A549 (cell line): ENCODE results near the gene MAML2.

Experiments used
- EHMT2 ChIP-seq: fragments of 200-600 bp; sonication (generic); IDR thresholded peaks from 2 replicates; pipeline ENCODE4 v1.6.1; 2016; ENCODE audit warnings: antibody characterized with exemption, low read depth, mild to moderate bottlenecking, moderate library complexity
- EP300 ChIP-seq, 2 experiments: fragments of >200 bp; sonication (Bioruptor Twin); formaldehyde crosslinking; IDR thresholded peaks; 2 replicates in 1 of 2; 3 replicates in 1 of 2; pipeline ENCODE4 v1.6.1; 2016 to 2017
- HDAC2 ChIP-seq: fragments of 200-600 bp; sonication (generic); IDR thresholded peaks from 2 replicates; pipeline ENCODE4 v1.6.1; 2016
- JUN ChIP-seq, 2 experiments: fragments of >200 bp; sonication (Bioruptor Twin); formaldehyde crosslinking; IDR thresholded peaks; 2 replicates in 1 of 2; 3 replicates in 1 of 2; pipeline ENCODE4 v1.6.1; 2016 to 2017
- JUNB ChIP-seq: fragments of >200 bp; sonication (Bioruptor Twin); formaldehyde crosslinking; IDR thresholded peaks from 2 replicates; pipeline ENCODE4 v1.6.1; 2016
- KDM5A ChIP-seq: fragments of 200-600 bp; sonication (generic); IDR thresholded peaks from 2 replicates; pipeline ENCODE4 v1.6.1; 2016; ENCODE audit warnings: antibody characterized with exemption, mild to moderate bottlenecking
- POLR2A ChIP-seq: IDR thresholded peaks from 2 replicates; pipeline ENCODE4 v1.6.1; 2012; ENCODE audit warnings: mild to moderate bottlenecking, low read length
- POLR2AphosphoS2 ChIP-seq: conservative IDR thresholded peaks from 2 replicates; pipeline ENCODE4 v1.6.1; 2012; ENCODE audit warnings: low read length, improper control_type of control experiment, inconsistent platforms
- SMC3 ChIP-seq: fragments of >200 bp; sonication (Bioruptor Twin); formaldehyde crosslinking; IDR thresholded peaks from 3 replicates; pipeline ENCODE4 v1.6.1; 2018; ENCODE audit warnings: inconsistent platforms
- TF ChIP-seq, protein P1 (sequence below): fragments of >200 bp; sonication (Bioruptor Twin); formaldehyde crosslinking; IDR thresholded peaks from 3 replicates; pipeline ENCODE4 v1.5.1; 2016
- TF ChIP-seq, protein P2 (sequence below): fragments of 200-600 bp; sonication (generic); IDR thresholded peaks from 2 replicates; pipeline ENCODE4 v1.6.1; 2016; ENCODE audit warnings: antibody characterized with exemption, mild to moderate bottlenecking, moderate library complexity
- TF ChIP-seq, protein P3 (sequence below): IDR thresholded peaks from 2 replicates; pipeline ENCODE4 v1.6.1; 2012
- TF ChIP-seq, protein P4 (sequence below): fragments of 250-450 bp; sonication (Bioruptor Pico); IDR thresholded peaks from 2 replicates; pipeline ENCODE4 v1.5.0; 2021; ENCODE audit warnings: mild to moderate bottlenecking, moderate library complexity, borderline replicate concordance

DNA sequence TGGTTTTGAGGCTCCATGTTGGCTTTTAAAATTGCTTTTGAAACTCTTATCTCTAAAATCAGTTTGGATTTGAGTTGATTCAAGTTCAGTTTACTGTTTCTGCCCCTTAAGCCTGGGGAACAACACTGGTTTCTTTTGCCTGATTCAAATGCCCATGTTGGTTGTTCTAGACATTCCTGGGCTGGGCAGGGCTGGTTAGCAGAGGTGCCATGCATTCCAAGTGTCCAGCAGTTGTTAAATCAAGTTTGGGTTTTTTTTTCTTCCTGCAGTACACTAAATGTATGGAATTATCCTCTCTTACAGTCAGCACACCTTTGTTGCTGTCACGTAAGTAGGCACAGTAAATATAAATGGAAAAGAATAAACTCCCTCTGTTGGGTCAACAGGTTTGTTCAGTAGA is 351.9 kb downstream of the MAML2 start:
- TF ChIP-seq POLR2A (no peak), KDM5A (no peak), EP300 (IDR thresholded peaks at IDR 0.05) (no peak), SMC3 (no peak), HDAC2 (no peak), JUN (IDR thresholded peaks at IDR 0.05) (no peak), POLR2AphosphoS2 (no peak), EHMT2 (no peak), JUNB (no peak)
- TF ChIP-seq, protein P1, sequence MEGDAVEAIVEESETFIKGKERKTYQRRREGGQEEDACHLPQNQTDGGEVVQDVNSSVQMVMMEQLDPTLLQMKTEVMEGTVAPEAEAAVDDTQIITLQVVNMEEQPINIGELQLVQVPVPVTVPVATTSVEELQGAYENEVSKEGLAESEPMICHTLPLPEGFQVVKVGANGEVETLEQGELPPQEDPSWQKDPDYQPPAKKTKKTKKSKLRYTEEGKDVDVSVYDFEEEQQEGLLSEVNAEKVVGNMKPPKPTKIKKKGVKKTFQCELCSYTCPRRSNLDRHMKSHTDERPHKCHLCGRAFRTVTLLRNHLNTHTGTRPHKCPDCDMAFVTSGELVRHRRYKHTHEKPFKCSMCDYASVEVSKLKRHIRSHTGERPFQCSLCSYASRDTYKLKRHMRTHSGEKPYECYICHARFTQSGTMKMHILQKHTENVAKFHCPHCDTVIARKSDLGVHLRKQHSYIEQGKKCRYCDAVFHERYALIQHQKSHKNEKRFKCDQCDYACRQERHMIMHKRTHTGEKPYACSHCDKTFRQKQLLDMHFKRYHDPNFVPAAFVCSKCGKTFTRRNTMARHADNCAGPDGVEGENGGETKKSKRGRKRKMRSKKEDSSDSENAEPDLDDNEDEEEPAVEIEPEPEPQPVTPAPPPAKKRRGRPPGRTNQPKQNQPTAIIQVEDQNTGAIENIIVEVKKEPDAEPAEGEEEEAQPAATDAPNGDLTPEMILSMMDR = no peak
- TF ChIP-seq, protein P2, sequence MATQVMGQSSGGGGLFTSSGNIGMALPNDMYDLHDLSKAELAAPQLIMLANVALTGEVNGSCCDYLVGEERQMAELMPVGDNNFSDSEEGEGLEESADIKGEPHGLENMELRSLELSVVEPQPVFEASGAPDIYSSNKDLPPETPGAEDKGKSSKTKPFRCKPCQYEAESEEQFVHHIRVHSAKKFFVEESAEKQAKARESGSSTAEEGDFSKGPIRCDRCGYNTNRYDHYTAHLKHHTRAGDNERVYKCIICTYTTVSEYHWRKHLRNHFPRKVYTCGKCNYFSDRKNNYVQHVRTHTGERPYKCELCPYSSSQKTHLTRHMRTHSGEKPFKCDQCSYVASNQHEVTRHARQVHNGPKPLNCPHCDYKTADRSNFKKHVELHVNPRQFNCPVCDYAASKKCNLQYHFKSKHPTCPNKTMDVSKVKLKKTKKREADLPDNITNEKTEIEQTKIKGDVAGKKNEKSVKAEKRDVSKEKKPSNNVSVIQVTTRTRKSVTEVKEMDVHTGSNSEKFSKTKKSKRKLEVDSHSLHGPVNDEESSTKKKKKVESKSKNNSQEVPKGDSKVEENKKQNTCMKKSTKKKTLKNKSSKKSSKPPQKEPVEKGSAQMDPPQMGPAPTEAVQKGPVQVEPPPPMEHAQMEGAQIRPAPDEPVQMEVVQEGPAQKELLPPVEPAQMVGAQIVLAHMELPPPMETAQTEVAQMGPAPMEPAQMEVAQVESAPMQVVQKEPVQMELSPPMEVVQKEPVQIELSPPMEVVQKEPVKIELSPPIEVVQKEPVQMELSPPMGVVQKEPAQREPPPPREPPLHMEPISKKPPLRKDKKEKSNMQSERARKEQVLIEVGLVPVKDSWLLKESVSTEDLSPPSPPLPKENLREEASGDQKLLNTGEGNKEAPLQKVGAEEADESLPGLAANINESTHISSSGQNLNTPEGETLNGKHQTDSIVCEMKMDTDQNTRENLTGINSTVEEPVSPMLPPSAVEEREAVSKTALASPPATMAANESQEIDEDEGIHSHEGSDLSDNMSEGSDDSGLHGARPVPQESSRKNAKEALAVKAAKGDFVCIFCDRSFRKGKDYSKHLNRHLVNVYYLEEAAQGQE = no peak
- TF ChIP-seq, protein P3, sequence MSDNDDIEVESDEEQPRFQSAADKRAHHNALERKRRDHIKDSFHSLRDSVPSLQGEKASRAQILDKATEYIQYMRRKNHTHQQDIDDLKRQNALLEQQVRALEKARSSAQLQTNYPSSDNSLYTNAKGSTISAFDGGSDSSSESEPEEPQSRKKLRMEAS = no peak
- TF ChIP-seq, protein P4, sequence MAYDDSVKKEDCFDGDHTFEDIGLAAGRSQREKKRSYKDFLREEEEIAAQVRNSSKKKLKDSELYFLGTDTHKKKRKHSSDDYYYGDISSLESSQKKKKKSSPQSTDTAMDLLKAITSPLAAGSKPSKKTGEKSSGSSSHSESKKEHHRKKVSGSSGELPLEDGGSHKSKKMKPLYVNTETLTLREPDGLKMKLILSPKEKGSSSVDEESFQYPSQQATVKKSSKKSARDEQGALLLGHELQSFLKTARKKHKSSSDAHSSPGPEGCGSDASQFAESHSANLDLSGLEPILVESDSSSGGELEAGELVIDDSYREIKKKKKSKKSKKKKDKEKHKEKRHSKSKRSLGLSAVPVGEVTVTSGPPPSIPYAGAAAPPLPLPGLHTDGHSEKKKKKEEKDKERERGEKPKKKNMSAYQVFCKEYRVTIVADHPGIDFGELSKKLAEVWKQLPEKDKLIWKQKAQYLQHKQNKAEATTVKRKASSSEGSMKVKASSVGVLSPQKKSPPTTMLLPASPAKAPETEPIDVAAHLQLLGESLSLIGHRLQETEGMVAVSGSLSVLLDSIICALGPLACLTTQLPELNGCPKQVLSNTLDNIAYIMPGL (CRISPR knock-in tag) = no peak
